GM11168 (cell line): ENCODE data around the gene SLC10A7.

Experiments used
- in situ Hi-C: fragments of 300-500 bp; cut with MboI; formaldehyde crosslinking; loops from one replicate; pipeline ENCODE4 v1.12.0; 2022; ENCODE audit warnings: low sequenced_read_pairs; ENCODE audit not compliant: unreplicated experiment

The SLC10A7 gene, protein sequence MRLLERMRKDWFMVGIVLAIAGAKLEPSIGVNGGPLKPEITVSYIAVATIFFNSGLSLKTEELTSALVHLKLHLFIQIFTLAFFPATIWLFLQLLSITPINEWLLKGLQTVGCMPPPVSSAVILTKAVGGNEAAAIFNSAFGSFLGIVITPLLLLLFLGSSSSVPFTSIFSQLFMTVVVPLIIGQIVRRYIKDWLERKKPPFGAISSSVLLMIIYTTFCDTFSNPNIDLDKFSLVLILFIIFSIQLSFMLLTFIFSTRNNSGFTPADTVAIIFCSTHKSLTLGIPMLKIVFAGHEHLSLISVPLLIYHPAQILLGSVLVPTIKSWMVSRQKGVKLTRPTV

DNA sequence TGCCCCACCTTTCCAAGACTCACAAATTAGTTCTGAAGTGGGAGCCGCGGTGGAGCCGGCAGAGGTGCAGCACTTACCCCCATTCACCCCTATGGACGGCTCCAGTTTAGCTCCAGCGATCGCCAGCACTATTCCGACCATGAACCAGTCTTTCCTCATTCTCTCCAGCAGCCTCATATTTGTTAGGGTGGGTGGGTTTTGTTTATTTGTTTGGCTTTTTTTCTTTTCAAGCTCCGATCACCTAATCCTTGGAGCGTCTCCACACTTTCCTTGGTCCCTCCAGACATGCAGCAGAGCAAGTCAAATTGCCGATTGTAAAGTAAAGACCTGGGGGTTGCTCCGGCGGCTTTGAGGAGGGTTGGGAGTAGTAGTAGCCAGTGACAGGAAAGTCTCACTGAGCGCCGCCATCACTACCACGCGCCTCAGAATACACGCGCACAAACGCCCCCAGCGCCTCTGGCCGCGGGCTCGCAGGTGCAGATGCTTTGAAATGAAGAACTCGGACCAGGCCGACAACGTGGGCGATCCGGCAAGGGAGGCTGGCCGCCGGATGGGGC, at the start of gene SLC10A7:
Gene SLC10A7, minus strand, starts transcription at position 400 of the 557 bp plus-strand sequence. Its CDS starts 223 bp downstream, at position 177.
- in situ Hi-C loops: no loop called here

DNA sequence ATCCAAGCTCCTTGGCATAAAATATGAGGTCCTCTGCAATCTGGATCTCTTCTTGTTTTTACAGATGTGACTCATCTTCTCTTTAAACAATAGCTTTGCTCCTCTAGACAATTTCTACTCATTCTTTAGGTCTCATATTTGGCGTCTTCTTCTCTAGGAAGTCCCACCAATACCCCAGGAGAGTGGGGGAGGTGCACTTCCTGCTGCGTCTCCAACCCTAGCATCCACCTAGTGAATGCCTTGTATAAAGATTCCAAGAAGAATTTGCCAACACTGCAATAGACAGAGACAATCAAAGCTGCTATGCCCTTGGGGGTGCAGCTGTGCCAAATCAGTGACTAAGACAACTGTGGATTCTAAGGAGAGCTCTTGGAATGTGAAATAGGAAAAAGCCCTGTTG, 45.7 kb upstream of the SLC10A7 start:
- in situ Hi-C loops: no loop called here

DNA sequence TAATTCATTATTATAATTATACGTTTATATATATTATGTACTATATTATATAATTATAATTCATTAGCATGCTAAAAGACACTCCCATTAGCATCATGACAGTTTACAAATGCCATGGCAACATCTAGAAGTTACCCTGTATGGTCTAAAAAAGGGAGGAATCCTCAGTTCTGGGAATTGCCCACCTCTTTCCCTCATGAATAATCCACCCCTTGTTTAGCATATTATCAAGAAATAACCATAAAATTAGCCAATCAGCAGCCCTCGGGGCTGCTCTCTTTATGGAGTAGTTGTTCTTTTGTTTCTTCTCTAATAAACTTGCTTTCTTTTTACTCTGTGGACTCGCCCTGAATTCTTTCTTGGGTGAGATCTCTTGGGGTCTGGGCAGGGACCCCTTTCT, 42.8 kb upstream of the SLC10A7 start:
- in situ Hi-C loops: no loop called here

DNA sequence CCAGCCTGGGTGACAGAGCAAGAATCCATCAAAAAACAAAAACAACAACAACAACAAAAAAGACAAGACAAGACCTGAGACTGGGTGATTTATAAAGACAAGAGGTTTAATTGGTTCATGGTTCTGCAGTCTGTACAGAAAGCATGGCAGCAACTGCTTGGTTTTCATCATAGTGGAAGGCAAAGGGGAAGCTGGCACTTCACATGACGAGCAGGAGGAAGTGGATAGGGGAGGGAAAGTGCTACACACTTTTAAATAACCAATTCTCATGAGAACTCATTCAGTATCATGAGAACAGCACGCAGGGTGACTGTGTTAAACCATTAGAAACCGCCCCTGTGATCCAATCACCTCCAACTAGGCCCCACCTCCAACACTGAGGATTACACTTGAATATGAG, 28.4 kb upstream of the SLC10A7 start:
- in situ Hi-C loops: no loop called here

DNA sequence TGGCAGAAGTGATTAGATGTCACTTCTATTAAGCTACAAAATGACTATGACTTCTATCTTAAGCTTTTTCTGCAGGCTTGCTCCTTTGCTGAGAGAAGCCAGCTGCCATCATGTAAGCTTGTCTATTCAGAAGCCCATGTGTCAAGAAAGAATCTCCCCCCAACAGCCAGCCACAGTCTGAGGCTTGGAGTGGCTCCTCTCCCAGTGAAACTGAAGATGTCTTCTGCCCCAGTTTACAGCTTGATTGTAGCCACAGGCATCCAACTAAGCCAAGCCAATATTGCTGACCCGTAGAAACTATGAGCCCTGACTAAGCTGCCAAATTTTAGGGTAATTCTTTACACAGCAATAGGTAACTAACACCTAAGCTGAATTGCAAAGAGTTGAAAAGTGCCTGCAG, 26.7 kb upstream of the SLC10A7 start:
- in situ Hi-C loops: no loop called here

DNA sequence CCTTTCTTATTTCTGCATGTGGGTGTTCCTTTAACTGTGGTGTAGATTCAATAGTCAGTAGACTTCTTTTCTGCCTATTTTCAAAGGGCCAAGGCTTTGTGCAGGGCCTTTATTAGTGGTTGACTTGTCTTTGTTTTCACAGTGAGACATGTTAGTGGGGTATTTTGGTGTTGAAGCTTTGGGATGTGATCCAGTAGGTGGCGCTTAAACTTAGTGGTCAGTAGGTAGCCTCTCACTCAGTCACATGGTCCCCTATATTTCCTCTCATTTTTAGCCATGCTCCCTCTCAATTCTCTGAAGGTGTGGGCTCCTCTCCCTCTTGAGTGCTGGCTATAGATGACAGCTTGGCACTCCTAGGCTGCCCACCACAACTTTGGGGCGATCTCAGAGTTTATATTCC, 23.4 kb upstream of the SLC10A7 start:
- in situ Hi-C loops: no loop called here

DNA sequence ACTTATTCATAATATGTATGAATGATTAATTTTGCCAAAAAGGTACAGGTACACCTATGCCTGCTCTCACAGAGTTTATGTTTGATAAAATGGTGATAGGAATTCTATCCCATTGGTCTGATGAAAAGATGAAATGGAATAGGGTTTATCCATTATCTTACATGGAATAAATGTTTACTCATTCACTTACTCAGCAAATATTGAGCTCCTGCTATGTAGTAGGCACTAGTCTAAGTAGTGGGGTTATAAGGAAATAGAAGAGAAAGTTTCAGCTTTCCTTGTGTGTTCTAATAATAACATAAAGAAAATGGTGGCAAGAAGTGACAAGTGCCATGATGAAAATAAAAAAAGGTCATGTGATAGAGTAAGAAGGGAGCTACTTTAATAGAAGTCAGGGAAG, 12.4 kb upstream of the SLC10A7 start:
- in situ Hi-C loops: no loop called here

DNA sequence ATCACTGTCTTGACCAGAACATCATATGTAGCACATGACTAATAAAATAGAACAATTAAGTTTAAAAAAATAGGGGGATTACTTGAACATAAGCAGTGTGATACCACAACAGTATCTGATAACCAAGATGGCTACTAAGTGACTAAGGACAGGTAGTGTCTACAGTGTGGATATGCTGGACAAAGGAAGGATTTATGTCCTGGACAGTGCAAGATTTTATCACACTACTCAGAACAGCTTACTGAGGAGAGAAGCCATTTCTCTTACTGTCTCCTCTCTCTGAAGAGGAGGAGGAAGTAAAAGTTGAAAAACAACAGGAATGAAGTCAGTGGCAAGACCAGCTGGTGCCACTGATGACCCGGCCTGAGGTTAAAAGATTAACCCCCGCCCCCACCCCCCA, 4.0 kb upstream of the SLC10A7 start:
- in situ Hi-C loops: no loop called here

DNA sequence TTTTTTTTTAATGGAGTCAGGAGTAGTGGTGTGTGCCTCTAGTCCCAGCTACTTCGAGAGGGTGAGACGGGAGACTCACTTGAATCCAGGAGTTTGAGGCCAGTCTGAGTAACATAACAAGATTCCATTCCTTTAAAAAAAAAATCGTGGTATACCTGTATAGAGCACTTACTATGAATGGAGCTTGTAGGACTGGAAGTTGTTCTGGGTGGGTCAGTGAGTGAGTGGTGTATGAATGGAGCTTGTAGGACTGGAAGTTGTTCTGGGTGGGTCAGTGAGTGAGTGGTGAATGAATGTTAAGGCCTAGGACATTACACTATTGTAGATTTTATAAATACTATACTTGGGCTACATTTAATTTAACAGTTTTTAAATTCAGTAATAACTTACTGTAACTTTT, 2.9 kb upstream of the SLC10A7 start:
- in situ Hi-C loops: no loop called here

DNA sequence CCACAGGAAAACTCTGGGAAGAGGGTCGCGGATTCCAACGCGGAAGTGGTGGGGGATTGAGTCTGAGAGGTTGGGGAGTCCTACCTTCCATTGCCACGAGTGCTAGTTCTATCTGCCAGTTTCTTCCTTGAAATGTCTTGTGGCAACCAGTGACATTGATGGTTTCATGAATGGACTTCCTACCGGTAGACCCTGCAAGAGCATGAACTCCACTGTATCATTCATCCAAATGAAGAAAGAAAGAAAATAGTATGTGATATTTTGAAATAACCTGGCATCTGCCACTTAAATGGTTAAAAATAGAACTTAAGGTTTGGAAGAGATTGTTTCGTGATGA, 1.1 kb upstream of the SLC10A7 start:
- in situ Hi-C loops: no loop called here

DNA sequence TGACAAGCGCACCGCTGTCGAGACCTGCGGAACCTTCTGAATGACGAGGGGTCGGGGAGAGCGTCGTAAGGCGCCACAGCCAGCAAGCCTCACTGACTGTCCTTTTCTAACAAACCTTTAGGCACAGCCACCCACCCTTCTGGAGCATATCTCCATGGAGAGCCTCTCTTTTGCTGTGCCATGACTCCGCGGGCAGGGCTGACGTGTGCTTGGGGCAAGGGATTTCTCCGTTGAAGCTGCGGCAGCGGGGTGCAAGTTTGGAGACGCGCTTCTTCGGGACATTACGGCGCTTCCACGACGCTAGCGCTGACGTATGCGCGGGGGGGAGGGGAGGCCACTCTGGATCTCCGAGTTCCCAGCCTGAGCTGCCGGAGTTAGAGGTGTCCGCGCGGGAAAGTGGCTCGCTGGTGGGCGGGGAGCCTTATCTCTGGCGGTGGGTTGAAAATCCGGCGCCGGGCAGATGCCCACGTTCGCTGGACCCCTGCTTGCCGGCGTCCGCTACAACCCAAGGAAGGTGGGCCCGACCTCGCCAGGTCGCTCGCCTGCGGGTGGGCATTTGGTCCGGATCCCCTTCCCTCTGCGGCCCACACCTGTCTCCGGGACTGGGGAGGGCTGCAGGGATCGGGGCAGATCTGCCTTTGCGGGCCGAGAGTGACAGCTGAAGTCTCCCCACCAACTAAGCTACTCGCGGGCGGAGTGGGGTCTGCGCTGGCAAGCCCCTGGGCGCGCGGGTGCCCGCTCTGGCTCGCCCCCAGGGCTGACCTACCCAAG, 543 bp upstream of the SLC10A7 start:
- in situ Hi-C loops: no loop called here

DNA sequence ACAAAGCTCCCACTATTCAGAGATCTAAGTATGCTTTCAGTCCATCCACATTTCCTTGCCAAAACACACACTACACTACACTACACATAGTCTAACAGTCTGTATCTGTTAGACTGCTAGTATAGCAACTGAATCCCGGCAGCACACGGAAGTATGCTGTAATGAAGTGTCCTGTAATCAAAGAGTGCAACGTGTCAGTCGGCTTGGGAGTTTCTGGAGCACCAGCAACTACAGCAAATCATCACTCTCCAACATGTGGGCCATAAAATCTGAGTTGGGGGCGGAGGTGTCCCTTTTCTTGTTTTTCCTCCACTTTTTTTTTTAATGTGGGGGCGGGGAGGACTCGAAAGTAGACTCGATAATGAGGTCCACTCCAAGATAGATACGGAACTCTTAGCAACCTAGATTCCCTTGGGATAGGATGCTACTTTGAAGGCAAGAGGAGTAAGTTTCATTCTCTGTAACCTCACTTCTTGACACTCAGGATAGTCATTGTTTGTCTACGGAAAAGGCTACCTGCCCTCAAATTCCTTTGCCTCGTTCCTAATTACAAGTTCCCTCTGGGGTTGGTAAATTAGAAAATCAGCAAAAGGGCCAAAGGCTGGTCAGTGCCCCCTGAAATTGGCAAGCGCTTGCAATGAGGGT, 722 bp downstream of the SLC10A7 start:
- in situ Hi-C loops: no loop called here

DNA sequence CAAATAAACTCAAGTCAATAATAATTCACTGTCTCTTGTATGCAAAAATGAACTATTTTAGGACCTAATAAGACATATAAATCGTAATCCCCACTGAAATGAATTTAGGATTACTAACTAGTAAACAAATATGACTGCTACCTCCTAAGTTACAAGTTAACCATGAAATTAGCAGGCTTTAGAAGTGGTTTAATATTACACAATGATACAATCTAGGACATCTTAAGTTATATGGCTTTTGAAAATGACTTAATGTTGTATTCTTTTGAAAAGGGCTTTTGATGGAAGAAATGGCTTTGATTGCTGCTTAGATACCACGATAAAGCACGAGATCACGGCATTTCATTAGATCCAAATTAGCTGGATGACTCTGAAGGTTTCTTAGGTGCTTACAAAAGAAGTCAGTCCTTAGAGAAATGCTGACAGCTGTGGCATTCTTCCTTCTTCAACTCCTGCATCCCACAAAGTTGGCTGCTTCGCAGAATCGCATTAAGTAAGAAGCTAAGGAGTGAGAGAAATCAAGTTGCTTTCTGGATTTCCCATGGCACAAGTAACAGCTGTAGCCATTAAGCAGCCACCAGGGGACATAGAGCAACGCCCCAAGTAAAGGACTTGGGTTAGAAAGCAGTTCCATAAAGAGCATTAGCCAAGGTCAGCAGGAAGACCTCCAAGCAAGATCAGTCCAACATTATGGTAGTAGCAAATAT, 6.9 kb downstream of the SLC10A7 start:
- in situ Hi-C loops: no loop called here

DNA sequence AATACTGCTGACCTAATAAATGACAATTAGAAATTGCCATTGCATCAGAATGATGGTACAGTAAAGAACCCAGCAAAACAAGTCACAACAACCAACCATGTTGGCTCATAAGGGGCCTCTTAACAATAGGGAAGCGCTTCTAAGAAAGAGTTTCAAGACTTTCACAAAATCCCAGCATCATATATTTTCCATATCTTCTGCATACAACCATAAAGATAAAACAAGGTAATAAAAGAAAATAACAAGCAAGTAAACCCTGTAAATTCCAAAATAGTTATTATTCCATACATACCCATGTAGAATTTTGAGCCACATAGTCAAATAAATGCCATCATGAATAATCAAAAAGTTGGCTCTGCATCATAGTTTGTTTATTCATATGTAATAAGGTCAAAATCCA, 8.2 kb downstream of the SLC10A7 start:
- in situ Hi-C loops: no loop called here

DNA sequence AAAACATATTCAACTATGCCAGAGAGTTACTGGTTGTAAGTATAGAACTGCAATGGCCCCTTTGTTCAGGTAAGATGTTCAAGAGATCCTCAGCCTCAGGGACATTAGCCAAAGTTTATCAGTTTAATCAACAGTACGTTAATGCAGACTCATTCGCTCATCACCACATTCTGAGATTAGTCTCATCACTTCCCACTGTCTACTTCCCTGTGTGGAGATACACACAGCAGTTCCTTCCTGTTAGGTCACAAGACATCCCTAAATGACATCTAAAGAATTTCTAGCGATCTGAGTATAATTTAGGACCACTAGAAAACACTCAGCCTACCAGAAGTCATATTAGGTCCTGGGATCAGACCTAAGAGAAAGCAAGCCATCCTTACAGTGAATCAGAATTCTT, 10.4 kb downstream of the SLC10A7 start:
- in situ Hi-C loops: no loop called here

DNA sequence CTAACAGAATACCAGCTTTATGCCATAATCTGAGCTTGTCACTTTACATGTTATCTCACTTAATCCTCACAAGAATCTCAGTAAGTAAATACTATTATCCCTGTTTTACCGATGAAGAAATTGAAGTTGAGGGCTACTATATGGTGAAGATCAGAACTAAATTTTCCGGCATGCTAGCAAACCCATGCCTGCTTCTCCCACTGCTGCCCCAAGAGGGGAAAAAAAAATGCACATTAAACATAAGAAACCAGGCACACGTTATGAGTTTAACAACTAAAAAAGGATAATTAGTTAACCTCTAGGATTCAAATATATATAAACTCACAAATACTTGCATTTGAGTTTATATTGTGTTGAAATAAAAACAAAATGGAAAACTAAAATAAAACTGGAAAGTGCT, 10.8 kb downstream of the SLC10A7 start:
- in situ Hi-C loops: no loop called here

DNA sequence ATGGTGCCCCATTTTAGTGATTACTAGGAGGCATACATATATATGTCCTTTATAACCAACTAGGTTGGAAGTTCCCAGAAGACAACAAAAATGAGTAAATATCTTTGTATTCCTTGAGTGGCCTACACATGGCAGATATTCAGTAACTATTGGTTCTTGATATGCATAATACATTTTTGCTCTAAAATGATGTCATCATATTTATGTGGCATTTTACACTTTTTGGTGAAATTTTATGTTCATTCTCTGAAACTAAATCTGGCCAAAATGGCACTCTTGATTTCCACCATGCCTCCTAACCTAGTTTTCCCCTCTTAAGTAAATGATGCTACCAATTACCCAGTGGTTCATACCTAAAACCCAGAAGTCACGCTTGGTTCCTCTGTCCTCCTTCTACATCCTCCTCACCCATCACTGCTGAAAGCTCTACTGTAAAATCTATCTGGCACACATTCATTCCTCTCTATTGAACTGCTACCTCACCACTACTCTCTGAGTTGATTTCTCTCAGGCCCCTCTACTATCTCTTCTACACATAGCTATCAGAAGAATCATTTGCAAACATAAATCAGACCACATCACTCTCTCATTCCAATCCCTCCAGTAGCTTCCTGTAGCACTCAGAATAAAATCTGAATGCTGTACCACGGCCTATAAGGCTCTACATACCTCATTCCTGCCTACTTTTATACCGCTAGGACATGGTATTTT, 13.4 kb downstream of the SLC10A7 start:
- in situ Hi-C loops: no loop called here

DNA sequence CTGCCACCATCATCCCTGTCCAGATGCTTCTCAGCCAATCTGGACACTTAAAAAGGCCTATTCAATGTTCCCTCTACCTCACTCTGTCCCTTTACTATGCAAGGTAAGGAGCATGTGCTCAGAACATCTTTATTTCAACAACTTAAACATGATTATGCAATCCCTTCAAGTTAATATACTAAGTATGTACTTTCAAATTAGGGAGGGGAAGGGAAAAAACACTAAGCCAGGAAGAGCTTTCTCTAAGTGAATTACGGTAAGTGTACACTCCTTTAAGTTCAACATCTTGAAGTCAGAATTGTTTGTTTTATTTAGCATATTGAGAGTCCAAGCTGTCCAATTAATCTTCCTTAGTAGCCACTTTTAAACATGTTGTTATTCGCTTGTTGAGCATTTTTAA, 14.1 kb downstream of the SLC10A7 start:
- in situ Hi-C loops: no loop called here

DNA sequence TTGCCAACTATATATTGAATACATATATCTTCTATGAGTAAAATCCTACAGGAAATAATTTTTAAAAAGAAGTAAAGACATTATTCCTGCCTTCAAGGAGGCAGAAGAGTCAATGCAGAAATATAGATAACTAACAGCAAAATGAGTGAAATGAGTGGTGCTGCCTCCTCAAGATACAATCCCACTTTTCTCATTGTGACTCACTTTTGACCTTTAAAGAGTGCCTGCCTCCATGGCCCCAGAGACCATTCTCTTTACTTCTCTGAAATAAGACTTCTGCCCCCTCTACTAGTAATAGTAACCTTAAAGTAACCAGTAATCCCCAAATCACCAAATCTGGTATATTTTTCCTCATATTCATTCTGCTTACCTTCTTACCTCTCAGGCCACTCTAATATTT, 15.5 kb downstream of the SLC10A7 start:
- in situ Hi-C loops: no loop called here

DNA sequence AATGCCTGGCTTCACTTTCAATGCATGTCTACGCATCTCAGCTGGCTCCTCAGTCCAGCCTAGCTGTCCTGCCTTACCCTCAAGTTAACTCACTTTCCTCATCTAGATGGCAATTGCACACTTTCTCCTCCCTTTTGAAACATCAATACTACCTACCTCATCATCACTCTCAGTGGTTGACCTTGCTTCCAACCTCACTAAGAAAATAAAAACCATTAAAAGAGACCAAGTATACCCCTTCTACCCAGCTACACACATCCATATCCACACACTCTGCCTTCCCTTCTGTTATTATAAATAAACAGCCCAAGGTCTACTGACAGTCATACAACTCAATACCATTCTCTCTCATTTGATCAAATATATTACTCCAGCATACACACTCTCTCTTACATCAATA, 21.5 kb downstream of the SLC10A7 start:
- in situ Hi-C loops: no loop called here
